GM12878 (cell line): ENCODE results near the gene ARSJ. TPM values are rescaled to one million over a fixed set of nuclear protein-coding genes. Genes with fewer than 3 reads are reported as not detected.

Experiments
- ATAC-seq: fragments of 200-7000 bp; cut with Tn5 transposase; 3 replicates; pipeline ENCODE4 v1.9.1; 2020; ENCODE audit warnings: mild to moderate bottlenecking, moderate library complexity
- BruUV-seq: library from RNA; stranded (reverse); fragments of 400-500 nt; replicated peaks from 2 replicates; lab custom pipeline; 2021; lab: Mats Ljungman, UMichigan
- CTCF ChIA-PET: fragments of 300-600 bp; sonication (Branson Sonifier 250); formaldehyde crosslinking; extraction: SDS; loops from one replicate; lab custom pipeline; 2021; ENCODE audit warnings: inconsistent platforms; lab: Yijun Ruan, JAX
- POLR2A ChIA-PET: fragments of 350-600 bp; formaldehyde crosslinking; extraction: SDS; loops from one replicate; lab custom pipeline; 2021; ENCODE audit warnings: inconsistent platforms; lab: Charles Lee
- RAD21 ChIA-PET: fragments of 300-600 bp; sonication (Branson Sonifier 250); formaldehyde crosslinking; loops from one replicate; lab custom pipeline; 2023; ENCODE audit warnings: antibody characterized with exemption; ENCODE audit not compliant: unreplicated experiment; lab: Charles Lee
- SMC1A ChIA-PET: fragments of 300-600 bp; sonication (Branson Sonifier 250); formaldehyde crosslinking; loops from one replicate; lab custom pipeline; 2023; ENCODE audit not compliant: unreplicated experiment, uncharacterized antibody; lab: Charles Lee
- DNase-seq: peaks from one replicate; pipeline ENCODE4 v3.0.0-alpha.2; 2011; ENCODE audit warnings: low read depth, low spot score
- FAIRE-seq: peaks from 3 replicates; lab custom pipeline; 2011; peaks lifted over from hg19 to GRCh38; lab: Jason Lieb, UNC
- H2AFZ ChIP-seq: 2 replicates; pipeline ENCODE4 v1.6.0; 2011; ENCODE audit warnings: low read depth, low read length, control low read depth; ENCODE audit not compliant: control insufficient read depth
- H3K27ac ChIP-seq: 2 replicates; pipeline ENCODE4 v1.5.1; 2011; ENCODE audit warnings: control low read depth; ENCODE audit not compliant: control insufficient read depth, insufficient read depth
- H3K27me3 ChIP-seq, 2 experiments: replicated peaks in 1 of 2; 2 replicates each; pipeline versions ENCODE4 v1.6.0 to v1.6.1; 2011; ENCODE audit warnings: low read length in 1 of 2; ENCODE audit not compliant: control insufficient read depth in 2 of 2, insufficient read depth in 2 of 2
- H3K36me3 ChIP-seq, 2 experiments: 2 replicates each; pipeline ENCODE4 v1.5.1; 2011; ENCODE audit warnings: low read length in 1 of 2; ENCODE audit not compliant: control insufficient read depth in 2 of 2, insufficient read depth in 2 of 2
- H3K4me1 ChIP-seq: 2 replicates; pipeline ENCODE4 v1.6.1; 2011; ENCODE audit warnings: mild to moderate bottlenecking, low read length, moderate library complexity, mixed read lengths; ENCODE audit not compliant: control insufficient read depth, insufficient read depth
- H3K4me2 ChIP-seq: 2 replicates; pipeline ENCODE4 v1.6.0; 2011; ENCODE audit warnings: control low read depth; ENCODE audit not compliant: control insufficient read depth, insufficient read depth
- H3K4me3 ChIP-seq: fragments of 200-600 bp; sonication (generic); 2 replicates; pipeline ENCODE4 v1.5.1; 2016
- H3K79me2 ChIP-seq: 2 replicates; pipeline ENCODE4 v1.6.0; 2011; ENCODE audit warnings: low read length; ENCODE audit not compliant: control insufficient read depth, insufficient read depth
- H3K9ac ChIP-seq: 2 replicates; pipeline ENCODE4 v1.8.0; 2011; ENCODE audit warnings: low read length, control low read depth, mixed read lengths; ENCODE audit not compliant: control insufficient read depth, insufficient read depth
- H3K9me3 ChIP-seq: replicated peaks from 3 replicates; pipeline ENCODE4 v1.5.1; 2011; ENCODE audit warnings: mild to moderate bottlenecking, low read length; ENCODE audit not compliant: control insufficient read depth, insufficient read depth
- H4K20me1 ChIP-seq: 2 replicates; pipeline ENCODE4 v1.6.0; 2011; ENCODE audit not compliant: control insufficient read depth, insufficient read depth
- BMI1 ChIP-seq: fragments of 450-650 bp; IDR thresholded peaks from 2 replicates; pipeline ENCODE4 v1.6.1; 2016; ENCODE audit warnings: mild to moderate bottlenecking, moderate library complexity, borderline replicate concordance
- DPF2 ChIP-seq: fragments of 450-650 bp; IDR thresholded peaks from 2 replicates; pipeline ENCODE4 v1.6.1; 2017; ENCODE audit warnings: mild to moderate bottlenecking
- HDAC6 ChIP-seq: fragments of 200-600 bp; sonication (generic); IDR thresholded peaks from one replicate; pipeline ENCODE4 v1.8.0; 2017; ENCODE audit warnings: antibody characterized with exemption; ENCODE audit not compliant: unreplicated experiment
- IKZF1 ChIP-seq: fragments of 450-650 bp; conservative IDR thresholded peaks from 2 replicates; pipeline ENCODE4 v1.6.1; 2017; ENCODE audit warnings: antibody characterized with exemption, mild to moderate bottlenecking
- IKZF2 ChIP-seq, 2 experiments: fragments of 450-650 bp; IDR thresholded peaks; 2 replicates each; pipeline ENCODE4 v1.6.1; 2017; ENCODE audit warnings: mild to moderate bottlenecking in 2 of 2, moderate library complexity in 2 of 2
- JUNB ChIP-seq: IDR thresholded peaks from 2 replicates; pipeline ENCODE4 v1.6.1; 2016; ENCODE audit warnings: antibody characterized with exemption, mild to moderate bottlenecking
- NBN ChIP-seq: fragments of 450-650 bp; IDR thresholded peaks from 2 replicates; pipeline ENCODE4 v1.6.1; 2016
- NR2C1 ChIP-seq: fragments of 450-650 bp; IDR thresholded peaks from 2 replicates; pipeline ENCODE4 v1.6.1; 2017; ENCODE audit warnings: antibody characterized with exemption, mild to moderate bottlenecking, moderate library complexity
- RELA ChIP-seq: fragments of 450-650 bp; IDR thresholded peaks from 2 replicates; pipeline ENCODE4 v1.8.0; 2014; ENCODE audit warnings: borderline replicate concordance; ENCODE audit not compliant: partially characterized antibody
- SMAD1 ChIP-seq: fragments of 450-650 bp; IDR thresholded peaks from 2 replicates; pipeline ENCODE4 v1.6.1; 2018; ENCODE audit warnings: mild to moderate bottlenecking, low read depth; ENCODE audit not compliant: partially characterized antibody
- TBL1XR1 ChIP-seq: IDR thresholded peaks from 2 replicates; pipeline ENCODE4 v1.6.1; 2012; ENCODE audit warnings: low read depth, low read length, improper control_type of control experiment
- WGBS: methylation state at CpG from one replicate; pipeline ENCODE4 v1.1.6; 2016; ENCODE audit warnings: low lambda C conversion rate; ENCODE audit not compliant: insufficient replicate concordance, insufficient coverage; ENCODE audit errors: missing lambda C conversion rate; 5-methylcytosine and 5-hydroxymethylcytosine counted together
- in situ Hi-C: fragments of 300-500 bp; cut with MboI; formaldehyde crosslinking; loops from 9 replicates; pipeline ENCODE4 v1.14.3; 2018; ENCODE audit warnings: mixed read lengths
- intact Hi-C: fragments of 100-400 bp; cut with micrococcal nuclease; formaldehyde crosslinking; loops from one replicate; pipeline ENCODE4 v1.14.2; 2022; ENCODE audit not compliant: unreplicated experiment
- polyA plus RNA-seq, 11 experiments: library from polyadenylated mRNA; depleted of rRNA in 4 of 11; unstranded in 6 of 11; stranded (reverse) in 5 of 11; fragments of >200 nt; fragmentation: Nextera tagmentation in 4 of 11; fragmentation: Illumina TruSeq in 1 of 11; extraction: Ambion mirVana in 4 of 11; extraction: Trizol in 1 of 11; gene quantifications; 1 replicate in 1 of 11; 2 replicates in 10 of 11; pipeline versions ENCODE4 v1.2.1 to v1.2.3, GENCODE V29; 2011 to 2016; ENCODE audit warnings: inconsistent platforms in 2 of 11, missing spikeins in 2 of 11, low read depth in 1 of 11
- total RNA-seq, 4 experiments: library from RNA; depleted of rRNA in 3 of 4; stranded (reverse); fragments of >200 nt in 3 of 4; fragmentation: Illumina TruSeq in 1 of 4; extraction: Trizol in 1 of 4; gene quantifications; 2 replicates each; pipeline versions ENCODE4 v1.2.1 to v1.2.3, GENCODE V29; 2013 to 2021
- TF ChIP-seq, protein P1 (sequence below): fragments of 450-650 bp; IDR thresholded peaks from 2 replicates; pipeline ENCODE4 v1.6.1; 2016; ENCODE audit warnings: mild to moderate bottlenecking, moderate library complexity, borderline replicate concordance
- TF ChIP-seq, protein P2 (sequence below): fragments of 450-650 bp; formaldehyde crosslinking; IDR thresholded peaks from 2 replicates; pipeline ENCODE4 v1.4.0; 2020; ENCODE audit warnings: mild to moderate bottlenecking, moderate library complexity
- TF ChIP-seq, protein P3 (sequence below): fragments of 450-650 bp; IDR thresholded peaks from 2 replicates; pipeline ENCODE4 v1.6.1; 2018; ENCODE audit warnings: mild to moderate bottlenecking, low read depth, moderate library complexity; ENCODE audit not compliant: partially characterized antibody

Gene ARSJ
- total and polyA plus RNA-seq, 10 of the 15 experiments (the other 5 are each of a cell fraction or from before 2014, with no cell fraction given) = under 0.01 to 0.19 (median 0.04) TPM; not detected in 5

DNA sequence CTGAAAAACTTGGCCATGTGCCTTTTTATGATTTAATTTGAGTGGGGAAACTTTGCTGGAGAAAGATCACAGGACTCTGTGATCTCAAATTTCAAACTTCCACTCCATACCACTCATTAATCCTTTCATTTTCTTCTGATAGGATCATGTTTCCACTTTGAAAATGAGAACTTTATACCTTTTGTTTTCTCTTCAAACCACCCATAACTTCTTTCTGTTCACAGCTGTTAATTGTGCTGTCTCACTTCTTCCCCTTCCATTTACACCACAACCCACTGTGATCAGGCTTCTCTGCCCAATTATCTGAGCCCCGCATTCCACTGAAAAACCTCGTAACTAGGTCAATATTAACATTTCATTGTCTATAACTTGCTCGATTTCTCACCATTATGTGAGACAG is 47.0 kb upstream of the ARSJ start:
- no peak for ATAC-seq
- no peak for FAIRE-seq
- H3K4me1 ChIP-seq = peaks cover 4% of the 10 kb centered on the region
- ChIA-PET POLR2A (interaction anchor here (0.6 to 1.8 kb wide), 3 partner anchors 9 to 260 kb away, joined by 3 to 6 read pairs (median 5); no protein-coding TSS in a partner anchor), SMC1A (interaction anchor here (1.0 to 3.3 kb wide), 12 partner anchors 8 to 194 kb away, joined by 3 to 38 read pairs (median 6); no protein-coding TSS in a partner anchor), RAD21 (interaction anchor here (1.1 to 2.3 kb wide), 5 partner anchors 68 to 204 kb away, joined by 3 to 14 read pairs (median 3); no protein-coding TSS in a partner anchor), CTCF (interaction anchor here (1.2 to 1.8 kb wide), 4 partner anchors 11 to 200 kb away, joined by 3 to 5 read pairs (median 4); no protein-coding TSS in a partner anchor)
- DNase-seq = no peak
- H3K27me3 ChIP-seq = no peaks in the 10 kb centered on the region
- H3K79me2 ChIP-seq = no peaks in the 10 kb centered on the region
- no peak overlapping the region for H3K4me2 ChIP-seq
- no peaks in the 10 kb centered on the region for H4K20me1 ChIP-seq
- no peak overlapping the region for H3K27ac ChIP-seq
- WGBS = 13% methylated on average over 3 of the region's 3 CpGs
- BruUV-seq = no TSS peak
- H3K9me3 ChIP-seq = no peaks in the 10 kb centered on the region
- no peak overlapping the region for H3K4me3 ChIP-seq
- intact Hi-C loops (no loop called here), in situ Hi-C loops (no loop called here)
- H3K36me3 ChIP-seq = no peaks in the 10 kb centered on the region
- no peak overlapping the region for H2AFZ ChIP-seq
- no peak overlapping the region for H3K9ac ChIP-seq
- TF ChIP-seq, protein P1, sequence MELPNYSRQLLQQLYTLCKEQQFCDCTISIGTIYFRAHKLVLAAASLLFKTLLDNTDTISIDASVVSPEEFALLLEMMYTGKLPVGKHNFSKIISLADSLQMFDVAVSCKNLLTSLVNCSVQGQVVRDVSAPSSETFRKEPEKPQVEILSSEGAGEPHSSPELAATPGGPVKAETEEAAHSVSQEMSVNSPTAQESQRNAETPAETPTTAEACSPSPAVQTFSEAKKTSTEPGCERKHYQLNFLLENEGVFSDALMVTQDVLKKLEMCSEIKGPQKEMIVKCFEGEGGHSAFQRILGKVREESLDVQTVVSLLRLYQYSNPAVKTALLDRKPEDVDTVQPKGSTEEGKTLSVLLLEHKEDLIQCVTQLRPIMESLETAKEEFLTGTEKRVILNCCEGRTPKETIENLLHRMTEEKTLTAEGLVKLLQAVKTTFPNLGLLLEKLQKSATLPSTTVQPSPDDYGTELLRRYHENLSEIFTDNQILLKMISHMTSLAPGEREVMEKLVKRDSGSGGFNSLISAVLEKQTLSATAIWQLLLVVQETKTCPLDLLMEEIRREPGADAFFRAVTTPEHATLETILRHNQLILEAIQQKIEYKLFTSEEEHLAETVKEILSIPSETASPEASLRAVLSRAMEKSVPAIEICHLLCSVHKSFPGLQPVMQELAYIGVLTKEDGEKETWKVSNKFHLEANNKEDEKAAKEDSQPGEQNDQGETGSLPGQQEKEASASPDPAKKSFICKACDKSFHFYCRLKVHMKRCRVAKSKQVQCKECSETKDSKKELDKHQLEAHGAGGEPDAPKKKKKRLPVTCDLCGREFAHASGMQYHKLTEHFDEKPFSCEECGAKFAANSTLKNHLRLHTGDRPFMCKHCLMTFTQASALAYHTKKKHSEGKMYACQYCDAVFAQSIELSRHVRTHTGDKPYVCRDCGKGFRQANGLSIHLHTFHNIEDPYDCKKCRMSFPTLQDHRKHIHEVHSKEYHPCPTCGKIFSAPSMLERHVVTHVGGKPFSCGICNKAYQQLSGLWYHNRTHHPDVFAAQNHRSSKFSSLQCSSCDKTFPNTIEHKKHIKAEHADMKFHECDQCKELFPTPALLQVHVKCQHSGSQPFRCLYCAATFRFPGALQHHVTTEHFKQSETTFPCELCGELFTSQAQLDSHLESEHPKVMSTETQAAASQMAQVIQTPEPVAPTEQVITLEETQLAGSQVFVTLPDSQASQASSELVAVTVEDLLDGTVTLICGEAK = peak; percentile 77; the same call in 1 of the 2 replicates
- TF ChIP-seq SMAD1 (peak; percentile 23), RELA (no peak), HDAC6 (no peak), IKZF2 (IDR thresholded peaks at IDR 0.05) (peak; percentile 63 to 73; a peak in 2 of 4 replicates), JUNB (no peak), BMI1 (no peak), DPF2 (0 out of 2 replicates have a peak, but pooled peaks have one; percentile 21), TBL1XR1 (no peak), IKZF1 (peak; percentile 53; the same call in 1 of the 2 replicates), NBN (peak; percentile 59; the same call in 1 of the 2 replicates), NR2C1 (no peak)
- TF ChIP-seq, protein P2, sequence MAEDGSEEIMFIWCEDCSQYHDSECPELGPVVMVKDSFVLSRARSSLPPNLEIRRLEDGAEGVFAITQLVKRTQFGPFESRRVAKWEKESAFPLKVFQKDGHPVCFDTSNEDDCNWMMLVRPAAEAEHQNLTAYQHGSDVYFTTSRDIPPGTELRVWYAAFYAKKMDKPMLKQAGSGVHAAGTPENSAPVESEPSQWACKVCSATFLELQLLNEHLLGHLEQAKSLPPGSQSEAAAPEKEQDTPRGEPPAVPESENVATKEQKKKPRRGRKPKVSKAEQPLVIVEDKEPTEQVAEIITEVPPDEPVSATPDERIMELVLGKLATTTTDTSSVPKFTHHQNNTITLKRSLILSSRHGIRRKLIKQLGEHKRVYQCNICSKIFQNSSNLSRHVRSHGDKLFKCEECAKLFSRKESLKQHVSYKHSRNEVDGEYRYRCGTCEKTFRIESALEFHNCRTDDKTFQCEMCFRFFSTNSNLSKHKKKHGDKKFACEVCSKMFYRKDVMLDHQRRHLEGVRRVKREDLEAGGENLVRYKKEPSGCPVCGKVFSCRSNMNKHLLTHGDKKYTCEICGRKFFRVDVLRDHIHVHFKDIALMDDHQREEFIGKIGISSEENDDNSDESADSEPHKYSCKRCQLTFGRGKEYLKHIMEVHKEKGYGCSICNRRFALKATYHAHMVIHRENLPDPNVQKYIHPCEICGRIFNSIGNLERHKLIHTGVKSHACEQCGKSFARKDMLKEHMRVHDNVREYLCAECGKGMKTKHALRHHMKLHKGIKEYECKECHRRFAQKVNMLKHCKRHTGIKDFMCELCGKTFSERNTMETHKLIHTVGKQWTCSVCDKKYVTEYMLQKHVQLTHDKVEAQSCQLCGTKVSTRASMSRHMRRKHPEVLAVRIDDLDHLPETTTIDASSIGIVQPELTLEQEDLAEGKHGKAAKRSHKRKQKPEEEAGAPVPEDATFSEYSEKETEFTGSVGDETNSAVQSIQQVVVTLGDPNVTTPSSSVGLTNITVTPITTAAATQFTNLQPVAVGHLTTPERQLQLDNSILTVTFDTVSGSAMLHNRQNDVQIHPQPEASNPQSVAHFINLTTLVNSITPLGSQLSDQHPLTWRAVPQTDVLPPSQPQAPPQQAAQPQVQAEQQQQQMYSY (CRISPR knock-in tag) = no peak
- TF ChIP-seq, protein P3, sequence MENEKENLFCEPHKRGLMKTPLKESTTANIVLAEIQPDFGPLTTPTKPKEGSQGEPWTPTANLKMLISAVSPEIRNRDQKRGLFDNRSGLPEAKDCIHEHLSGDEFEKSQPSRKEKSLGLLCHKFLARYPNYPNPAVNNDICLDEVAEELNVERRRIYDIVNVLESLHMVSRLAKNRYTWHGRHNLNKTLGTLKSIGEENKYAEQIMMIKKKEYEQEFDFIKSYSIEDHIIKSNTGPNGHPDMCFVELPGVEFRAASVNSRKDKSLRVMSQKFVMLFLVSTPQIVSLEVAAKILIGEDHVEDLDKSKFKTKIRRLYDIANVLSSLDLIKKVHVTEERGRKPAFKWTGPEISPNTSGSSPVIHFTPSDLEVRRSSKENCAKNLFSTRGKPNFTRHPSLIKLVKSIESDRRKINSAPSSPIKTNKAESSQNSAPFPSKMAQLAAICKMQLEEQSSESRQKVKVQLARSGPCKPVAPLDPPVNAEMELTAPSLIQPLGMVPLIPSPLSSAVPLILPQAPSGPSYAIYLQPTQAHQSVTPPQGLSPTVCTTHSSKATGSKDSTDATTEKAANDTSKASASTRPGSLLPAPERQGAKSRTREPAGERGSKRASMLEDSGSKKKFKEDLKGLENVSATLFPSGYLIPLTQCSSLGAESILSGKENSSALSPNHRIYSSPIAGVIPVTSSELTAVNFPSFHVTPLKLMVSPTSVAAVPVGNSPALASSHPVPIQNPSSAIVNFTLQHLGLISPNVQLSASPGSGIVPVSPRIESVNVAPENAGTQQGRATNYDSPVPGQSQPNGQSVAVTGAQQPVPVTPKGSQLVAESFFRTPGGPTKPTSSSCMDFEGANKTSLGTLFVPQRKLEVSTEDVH = no peak
